ENCODE data around the gene EPS8. TPM values are rescaled to one million over a fixed set of nuclear protein-coding genes. Genes with fewer than 3 reads are reported as not detected.

EPS8 gene
- total RNA-seq, 1 experiment from 2014 or later = 7.5 TPM

DNA sequence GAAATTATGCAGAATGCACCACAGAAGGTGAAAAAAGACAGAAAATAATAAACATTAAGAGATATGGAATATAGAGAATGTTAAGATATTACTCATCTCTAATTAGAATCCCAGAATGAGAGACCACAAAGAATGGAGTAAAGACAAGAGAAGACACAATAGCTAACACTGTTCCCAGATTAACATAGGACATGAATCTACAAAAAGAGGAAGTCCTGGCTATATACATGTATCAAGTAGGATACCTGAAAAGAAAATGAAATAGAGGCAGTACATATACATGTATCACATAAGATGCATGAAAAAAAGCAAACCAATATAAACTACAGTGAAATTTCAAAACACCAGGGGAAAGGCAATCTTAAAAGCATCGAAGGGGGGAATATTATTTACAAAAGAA is 5.6 kb upstream of the EPS8 start (continued):
- TF ChIP-seq, protein P1, sequence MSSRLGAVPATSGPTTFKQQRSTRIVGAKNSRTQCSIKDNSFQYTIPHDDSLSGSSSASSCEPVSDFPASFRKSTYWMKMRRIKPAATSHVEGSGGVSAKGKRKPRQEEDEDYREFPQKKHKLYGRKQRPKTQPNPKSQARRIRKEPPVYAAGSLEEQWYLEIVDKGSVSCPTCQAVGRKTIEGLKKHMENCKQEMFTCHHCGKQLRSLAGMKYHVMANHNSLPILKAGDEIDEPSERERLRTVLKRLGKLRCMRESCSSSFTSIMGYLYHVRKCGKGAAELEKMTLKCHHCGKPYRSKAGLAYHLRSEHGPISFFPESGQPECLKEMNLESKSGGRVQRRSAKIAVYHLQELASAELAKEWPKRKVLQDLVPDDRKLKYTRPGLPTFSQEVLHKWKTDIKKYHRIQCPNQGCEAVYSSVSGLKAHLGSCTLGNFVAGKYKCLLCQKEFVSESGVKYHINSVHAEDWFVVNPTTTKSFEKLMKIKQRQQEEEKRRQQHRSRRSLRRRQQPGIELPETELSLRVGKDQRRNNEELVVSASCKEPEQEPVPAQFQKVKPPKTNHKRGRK (CRISPR knock-in tag; IDR thresholded peaks at IDR 0.05; ENCODE audit: borderline replicate concordance) = no peak
- TF ChIP-seq ZBTB43 (CRISPR knock-in tag; IDR thresholded peaks at IDR 0.05) (no peak), CTCF (IDR thresholded peaks at IDR 0.05) (no peak)
- TF ChIP-seq, protein P2, sequence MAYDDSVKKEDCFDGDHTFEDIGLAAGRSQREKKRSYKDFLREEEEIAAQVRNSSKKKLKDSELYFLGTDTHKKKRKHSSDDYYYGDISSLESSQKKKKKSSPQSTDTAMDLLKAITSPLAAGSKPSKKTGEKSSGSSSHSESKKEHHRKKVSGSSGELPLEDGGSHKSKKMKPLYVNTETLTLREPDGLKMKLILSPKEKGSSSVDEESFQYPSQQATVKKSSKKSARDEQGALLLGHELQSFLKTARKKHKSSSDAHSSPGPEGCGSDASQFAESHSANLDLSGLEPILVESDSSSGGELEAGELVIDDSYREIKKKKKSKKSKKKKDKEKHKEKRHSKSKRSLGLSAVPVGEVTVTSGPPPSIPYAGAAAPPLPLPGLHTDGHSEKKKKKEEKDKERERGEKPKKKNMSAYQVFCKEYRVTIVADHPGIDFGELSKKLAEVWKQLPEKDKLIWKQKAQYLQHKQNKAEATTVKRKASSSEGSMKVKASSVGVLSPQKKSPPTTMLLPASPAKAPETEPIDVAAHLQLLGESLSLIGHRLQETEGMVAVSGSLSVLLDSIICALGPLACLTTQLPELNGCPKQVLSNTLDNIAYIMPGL (CRISPR knock-in tag; IDR thresholded peaks at IDR 0.05) = no peak

DNA sequence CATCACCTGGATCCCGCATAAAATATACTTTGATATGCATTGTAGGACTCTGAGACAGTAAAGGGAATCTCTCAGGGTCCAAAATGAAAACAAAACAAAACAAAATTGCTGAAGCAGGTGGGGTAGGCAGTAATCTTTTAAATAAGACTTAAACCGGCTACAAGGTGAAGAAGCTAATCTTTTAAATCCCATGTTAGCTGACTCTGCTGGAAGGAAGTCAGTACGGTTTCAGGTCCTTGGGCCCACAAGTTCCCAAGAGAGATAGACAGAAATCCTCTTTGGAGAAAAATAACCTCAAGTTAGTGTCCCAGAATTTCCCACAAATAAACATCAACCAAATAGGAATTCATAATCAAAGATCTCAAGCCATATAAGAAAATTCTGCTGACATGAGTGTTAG is 5.0 kb upstream of the EPS8 start:
- H3K36me3 Mint-ChIP-seq = no peaks in the 10 kb centered on the region
- peaks cover 23% of the 10 kb centered on the region for H3K27me3 Mint-ChIP-seq (ENCODE audit: low read depth)
- TF ChIP-seq, protein P3, sequence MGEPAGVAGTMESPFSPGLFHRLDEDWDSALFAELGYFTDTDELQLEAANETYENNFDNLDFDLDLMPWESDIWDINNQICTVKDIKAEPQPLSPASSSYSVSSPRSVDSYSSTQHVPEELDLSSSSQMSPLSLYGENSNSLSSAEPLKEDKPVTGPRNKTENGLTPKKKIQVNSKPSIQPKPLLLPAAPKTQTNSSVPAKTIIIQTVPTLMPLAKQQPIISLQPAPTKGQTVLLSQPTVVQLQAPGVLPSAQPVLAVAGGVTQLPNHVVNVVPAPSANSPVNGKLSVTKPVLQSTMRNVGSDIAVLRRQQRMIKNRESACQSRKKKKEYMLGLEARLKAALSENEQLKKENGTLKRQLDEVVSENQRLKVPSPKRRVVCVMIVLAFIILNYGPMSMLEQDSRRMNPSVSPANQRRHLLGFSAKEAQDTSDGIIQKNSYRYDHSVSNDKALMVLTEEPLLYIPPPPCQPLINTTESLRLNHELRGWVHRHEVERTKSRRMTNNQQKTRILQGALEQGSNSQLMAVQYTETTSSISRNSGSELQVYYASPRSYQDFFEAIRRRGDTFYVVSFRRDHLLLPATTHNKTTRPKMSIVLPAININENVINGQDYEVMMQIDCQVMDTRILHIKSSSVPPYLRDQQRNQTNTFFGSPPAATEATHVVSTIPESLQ (CRISPR knock-in tag; IDR thresholded peaks at IDR 0.05) = no peak
- TF ChIP-seq, protein P4, sequence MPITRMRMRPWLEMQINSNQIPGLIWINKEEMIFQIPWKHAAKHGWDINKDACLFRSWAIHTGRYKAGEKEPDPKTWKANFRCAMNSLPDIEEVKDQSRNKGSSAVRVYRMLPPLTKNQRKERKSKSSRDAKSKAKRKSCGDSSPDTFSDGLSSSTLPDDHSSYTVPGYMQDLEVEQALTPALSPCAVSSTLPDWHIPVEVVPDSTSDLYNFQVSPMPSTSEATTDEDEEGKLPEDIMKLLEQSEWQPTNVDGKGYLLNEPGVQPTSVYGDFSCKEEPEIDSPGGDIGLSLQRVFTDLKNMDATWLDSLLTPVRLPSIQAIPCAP (CRISPR knock-in tag; IDR thresholded peaks at IDR 0.05) = no peak
- TF ChIP-seq RORB (CRISPR knock-in tag; IDR thresholded peaks at IDR 0.05) = no peak
- TF ChIP-seq, protein P5, sequence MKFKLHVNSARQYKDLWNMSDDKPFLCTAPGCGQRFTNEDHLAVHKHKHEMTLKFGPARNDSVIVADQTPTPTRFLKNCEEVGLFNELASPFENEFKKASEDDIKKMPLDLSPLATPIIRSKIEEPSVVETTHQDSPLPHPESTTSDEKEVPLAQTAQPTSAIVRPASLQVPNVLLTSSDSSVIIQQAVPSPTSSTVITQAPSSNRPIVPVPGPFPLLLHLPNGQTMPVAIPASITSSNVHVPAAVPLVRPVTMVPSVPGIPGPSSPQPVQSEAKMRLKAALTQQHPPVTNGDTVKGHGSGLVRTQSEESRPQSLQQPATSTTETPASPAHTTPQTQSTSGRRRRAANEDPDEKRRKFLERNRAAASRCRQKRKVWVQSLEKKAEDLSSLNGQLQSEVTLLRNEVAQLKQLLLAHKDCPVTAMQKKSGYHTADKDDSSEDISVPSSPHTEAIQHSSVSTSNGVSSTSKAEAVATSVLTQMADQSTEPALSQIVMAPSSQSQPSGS (CRISPR knock-in tag; IDR thresholded peaks at IDR 0.05; ENCODE audit: borderline replicate concordance, low read depth) = no peak
- TF ChIP-seq, protein P6, sequence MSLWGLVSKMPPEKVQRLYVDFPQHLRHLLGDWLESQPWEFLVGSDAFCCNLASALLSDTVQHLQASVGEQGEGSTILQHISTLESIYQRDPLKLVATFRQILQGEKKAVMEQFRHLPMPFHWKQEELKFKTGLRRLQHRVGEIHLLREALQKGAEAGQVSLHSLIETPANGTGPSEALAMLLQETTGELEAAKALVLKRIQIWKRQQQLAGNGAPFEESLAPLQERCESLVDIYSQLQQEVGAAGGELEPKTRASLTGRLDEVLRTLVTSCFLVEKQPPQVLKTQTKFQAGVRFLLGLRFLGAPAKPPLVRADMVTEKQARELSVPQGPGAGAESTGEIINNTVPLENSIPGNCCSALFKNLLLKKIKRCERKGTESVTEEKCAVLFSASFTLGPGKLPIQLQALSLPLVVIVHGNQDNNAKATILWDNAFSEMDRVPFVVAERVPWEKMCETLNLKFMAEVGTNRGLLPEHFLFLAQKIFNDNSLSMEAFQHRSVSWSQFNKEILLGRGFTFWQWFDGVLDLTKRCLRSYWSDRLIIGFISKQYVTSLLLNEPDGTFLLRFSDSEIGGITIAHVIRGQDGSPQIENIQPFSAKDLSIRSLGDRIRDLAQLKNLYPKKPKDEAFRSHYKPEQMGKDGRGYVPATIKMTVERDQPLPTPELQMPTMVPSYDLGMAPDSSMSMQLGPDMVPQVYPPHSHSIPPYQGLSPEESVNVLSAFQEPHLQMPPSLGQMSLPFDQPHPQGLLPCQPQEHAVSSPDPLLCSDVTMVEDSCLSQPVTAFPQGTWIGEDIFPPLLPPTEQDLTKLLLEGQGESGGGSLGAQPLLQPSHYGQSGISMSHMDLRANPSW (CRISPR knock-in tag; conservative IDR thresholded peaks at IDR 0.05; ENCODE audit: low read depth) = no peak
- TF ChIP-seq USF2 (CRISPR knock-in tag; IDR thresholded peaks at IDR 0.05) = no peak
- TF ChIP-seq ZMAT4 (CRISPR knock-in tag; IDR thresholded peaks at IDR 0.05) = no peak
- TF ChIP-seq FOXJ3 (CRISPR knock-in tag; IDR thresholded peaks at IDR 0.05; ENCODE audit: borderline replicate concordance) = no peak
- no peak for TF ChIP-seq TEAD4 (CRISPR knock-in tag; IDR thresholded peaks at IDR 0.05)
- no peak overlapping the region for H3K27ac Mint-ChIP-seq
- no peaks in the 10 kb centered on the region for H3K9me3 Mint-ChIP-seq
- CTCF ChIA-PET = interaction anchor here (0.7 to 1.9 kb wide), 2 partner anchors 22 to 210 kb away, joined by 4 to 7 read pairs; no protein-coding TSS in a partner anchor
- POLR2A ChIA-PET = no interaction called here
- H3K4me3 Mint-ChIP-seq = no peak overlapping the region
- DNase-seq (ENCODE audit: low spot score) = no peak
- H3K4me1 Mint-ChIP-seq = peaks cover 9% of the 10 kb centered on the region
- ATAC-seq = no peak
